ENCODE data around the gene PLEKHN1. TPM values are rescaled to one million over a fixed set of nuclear protein-coding genes. Genes with fewer than 3 reads are reported as not detected.

Gene PLEKHN1
- total RNA-seq, 2 experiments from 2014 or later = not detected

GRCh38 chr1:971751-972506 is 5.6 kb downstream of the PLEKHN1 start:
- Histone ChIP-seq H3K36me3 (ENCODE audit: insufficient read depth, low read length) (no peaks in the 10 kb centered on the region), H4K20me1 (ENCODE audit: insufficient read depth, low read length) (no peaks in the 10 kb centered on the region; the same call in 1 of the 2 replicates), H3K9me3 (ENCODE audit: low read length) (no peaks in the 10 kb centered on the region), H2AFZ (ENCODE audit: low read length) (no peak overlapping the region), H3K79me2 (ENCODE audit: insufficient read depth, low read depth, low read length) (no peaks in the 10 kb centered on the region), H3K4me1 (ENCODE audit: insufficient read depth, low read length, poor library complexity, severe bottlenecking) (no peaks in the 10 kb centered on the region), H3K4me2 (ENCODE audit: low read length) (no peak overlapping the region), H3K27ac (ENCODE audit: low read depth, low read length, poor library complexity, severe bottlenecking) (no peak overlapping the region), H3K4me3 (ENCODE audit: low read depth, low read length, poor library complexity, severe bottlenecking) (no peak overlapping the region), H3K9me2 (ENCODE audit: insufficient read depth, low read length) (no peaks in the 10 kb centered on the region)
- intact Hi-C loops (cut with micrococcal nuclease; ENCODE audit: unreplicated experiment) = no loop called here
- POLR2A ChIA-PET = no interaction called here
- CTCF ChIA-PET (ENCODE audit: unreplicated experiment) = no interaction called here
- DNase-seq (ENCODE audit: low spot score) = no peak
- no peak for TF ChIP-seq EZH2phosphoT487 (IDR thresholded peaks at IDR 0.05; ENCODE audit: borderline replicate concordance, low read depth, low read length)
- TF ChIP-seq CTCF (conservative IDR thresholded peaks at IDR 0.05; ENCODE audit: low read length) = no peak
- BruUV-seq (replicated peaks) = no TSS peak

GRCh38 chr1:972726-973458 is 6.6 kb downstream of the PLEKHN1 start:
- Histone ChIP-seq H4K20me1 (ENCODE audit: insufficient read depth, low read length) (no peaks in the 10 kb centered on the region; the same call in 1 of the 2 replicates), H2AFZ (ENCODE audit: low read length) (no peak overlapping the region), H3K4me3 (ENCODE audit: low read depth, low read length, poor library complexity, severe bottlenecking) (no peak overlapping the region), H3K4me1 (ENCODE audit: insufficient read depth, low read length, poor library complexity, severe bottlenecking) (no peaks in the 10 kb centered on the region), H3K9me2 (ENCODE audit: insufficient read depth, low read length) (no peaks in the 10 kb centered on the region), H3K79me2 (ENCODE audit: insufficient read depth, low read depth, low read length) (no peaks in the 10 kb centered on the region), H3K27ac (ENCODE audit: low read depth, low read length, poor library complexity, severe bottlenecking) (no peak overlapping the region), H3K4me2 (ENCODE audit: low read length) (no peak overlapping the region), H3K9me3 (ENCODE audit: low read length) (no peaks in the 10 kb centered on the region), H3K36me3 (ENCODE audit: insufficient read depth, low read length) (no peaks in the 10 kb centered on the region)
- DNase-seq (ENCODE audit: low spot score) = no peak
- no peak for TF ChIP-seq EZH2phosphoT487 (IDR thresholded peaks at IDR 0.05; ENCODE audit: borderline replicate concordance, low read depth, low read length)
- TF ChIP-seq CTCF (conservative IDR thresholded peaks at IDR 0.05; ENCODE audit: low read length) = no peak
- intact Hi-C loops (cut with micrococcal nuclease; ENCODE audit: unreplicated experiment) = no loop called here
- CTCF ChIA-PET (ENCODE audit: unreplicated experiment) = no interaction called here
- BruUV-seq (replicated peaks) = no TSS peak
- POLR2A ChIA-PET = no interaction called here
